GM10266 (cell line): Measurements from ENCODE around the gene CST11.

Experiments used
- DNase-seq: peaks from one replicate; pipeline ENCODE4 v3.0.0; 2012; ENCODE audit errors: extremely low spot score
- TF ChIP-seq, protein P1 (sequence below): IDR thresholded peaks from 2 replicates; pipeline ENCODE4 v1.5.1; 2012; ENCODE audit warnings: mild to moderate bottlenecking, low read depth; ENCODE audit not compliant: control insufficient read depth, insufficient read depth; ENCODE audit errors: missing control alignments

CST11 gene

GRCh38 chr20:23451956-23452487 is 654 bp downstream of the CST11 start:
- no peak for DNase-seq
- TF ChIP-seq, protein P1, sequence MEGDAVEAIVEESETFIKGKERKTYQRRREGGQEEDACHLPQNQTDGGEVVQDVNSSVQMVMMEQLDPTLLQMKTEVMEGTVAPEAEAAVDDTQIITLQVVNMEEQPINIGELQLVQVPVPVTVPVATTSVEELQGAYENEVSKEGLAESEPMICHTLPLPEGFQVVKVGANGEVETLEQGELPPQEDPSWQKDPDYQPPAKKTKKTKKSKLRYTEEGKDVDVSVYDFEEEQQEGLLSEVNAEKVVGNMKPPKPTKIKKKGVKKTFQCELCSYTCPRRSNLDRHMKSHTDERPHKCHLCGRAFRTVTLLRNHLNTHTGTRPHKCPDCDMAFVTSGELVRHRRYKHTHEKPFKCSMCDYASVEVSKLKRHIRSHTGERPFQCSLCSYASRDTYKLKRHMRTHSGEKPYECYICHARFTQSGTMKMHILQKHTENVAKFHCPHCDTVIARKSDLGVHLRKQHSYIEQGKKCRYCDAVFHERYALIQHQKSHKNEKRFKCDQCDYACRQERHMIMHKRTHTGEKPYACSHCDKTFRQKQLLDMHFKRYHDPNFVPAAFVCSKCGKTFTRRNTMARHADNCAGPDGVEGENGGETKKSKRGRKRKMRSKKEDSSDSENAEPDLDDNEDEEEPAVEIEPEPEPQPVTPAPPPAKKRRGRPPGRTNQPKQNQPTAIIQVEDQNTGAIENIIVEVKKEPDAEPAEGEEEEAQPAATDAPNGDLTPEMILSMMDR = no peak

DNA sequence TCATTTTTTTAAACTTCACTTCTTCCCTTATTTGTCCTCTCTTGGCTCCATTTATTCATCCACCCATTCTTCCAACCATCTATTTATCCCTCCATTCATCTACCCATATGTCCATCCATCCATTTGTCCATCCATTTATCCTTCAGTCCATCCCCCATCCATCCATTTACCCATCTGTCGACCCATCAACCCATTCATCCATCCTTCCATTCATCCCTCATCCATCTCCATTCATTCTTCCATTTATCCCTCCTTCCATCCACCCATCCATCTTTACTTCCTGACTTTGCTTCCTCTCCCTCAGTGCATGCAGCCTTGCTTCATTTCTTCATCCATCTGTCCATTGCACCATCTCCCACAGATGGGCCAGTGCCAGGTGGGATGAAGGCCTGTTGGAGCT is 1.8 kb downstream of the CST11 start:
- TF ChIP-seq, protein P1 = no peak

DNA sequence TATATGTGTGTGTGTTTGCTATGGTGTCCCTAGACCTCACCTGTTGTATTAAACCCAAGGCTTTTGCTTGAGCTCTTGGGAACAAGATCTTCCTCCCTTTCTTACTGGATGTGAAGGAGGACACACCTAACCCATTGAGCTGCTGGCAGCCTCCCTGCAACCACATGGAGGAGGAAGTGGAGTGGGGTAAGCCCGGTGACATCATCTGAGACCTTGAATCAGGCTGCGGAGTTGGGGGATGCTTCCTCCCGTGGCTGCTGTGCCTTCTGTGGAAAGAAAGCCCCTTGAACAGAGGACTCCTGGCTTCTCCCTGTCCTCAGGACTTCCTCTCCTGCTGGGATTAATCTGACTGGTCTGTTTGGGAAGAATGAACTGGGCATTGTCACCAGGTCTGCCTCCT is 3.3 kb downstream of the CST11 start:
- no peak for DNase-seq
- TF ChIP-seq, protein P1 = no peak

More for the DNA sequence above, 1.8 kb downstream of the CST11 start:
- no peak for DNase-seq

DNA sequence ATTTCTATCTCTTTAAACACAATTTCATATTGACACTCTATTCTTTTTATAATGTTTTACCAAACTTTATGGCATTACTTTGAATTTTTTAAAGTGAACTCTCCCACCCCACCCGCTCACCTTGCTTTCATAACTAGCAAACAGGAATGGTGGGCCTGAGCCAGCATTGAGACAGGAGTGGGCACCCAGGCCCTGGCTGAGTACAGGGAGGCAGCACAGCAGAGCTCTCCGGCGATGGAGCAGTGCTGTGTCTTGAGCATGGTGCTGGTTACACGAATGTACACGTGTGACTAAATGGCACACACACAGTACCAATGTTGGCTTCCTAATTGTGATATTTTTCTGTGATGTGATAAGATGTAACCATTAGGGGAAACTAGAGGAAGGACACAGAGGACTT is 4.5 kb downstream of the CST11 start:
- TF ChIP-seq, protein P1 = no peak

GRCh38 chr20:23446505-23446904 is 6.2 kb downstream of the CST11 start:
- peak; percentile 57 for DNase-seq
- TF ChIP-seq, protein P1 = peak; percentile 63

More for the DNA sequence above, 4.5 kb downstream of the CST11 start:
- no peak for DNase-seq

GRCh38 chr20:23445596-23446217 is 7.0 kb downstream of the CST11 start:
- no peak for DNase-seq
- TF ChIP-seq, protein P1 = no peak

- no peak for DNase-seq
- TF ChIP-seq, protein P1 = no peak
Measured at GRCh38 chr20:23444859-23445258, 7.8 kb downstream of the CST11 start.
